Left lung (tissue), 10 donors: ENCODE measurements around the gene CNBD2. TPM values are rescaled to one million over a fixed set of nuclear protein-coding genes. Genes with fewer than 3 reads are reported as not detected.

Experiments
- ATAC-seq: fragments of 200-7000 bp; cut with Tn5 transposase; one replicate; pipeline ENCODE4 v1.9.1; 2020; ENCODE audit warnings: moderate library complexity
- DNase-seq, 4 donors: peaks; one replicate each; pipeline ENCODE4 v3.0.0-alpha.2; 2013 to 2020
- H3K27ac ChIP-seq, 2 donors: fragments of 200-600 bp; sonication (generic) in 1 of 2; one replicate each; pipeline versions ENCODE4 v1.5.0 to v1.8.0; 2020 to 2021
- H3K27me3 ChIP-seq, 2 donors: fragments of 200-600 bp; sonication (generic) in 1 of 2; one replicate each; pipeline versions ENCODE4 v1.5.0 to v1.8.0; 2020 to 2021
- H3K36me3 ChIP-seq, 2 donors: fragments of 200-600 bp; sonication (generic) in 1 of 2; one replicate each; pipeline versions ENCODE4 v1.5.0 to v1.8.0; 2020 to 2021
- H3K4me1 ChIP-seq, 2 donors: fragments of 200-600 bp; one replicate each; pipeline ENCODE4 v1.8.0; 2021
- H3K4me3 ChIP-seq, 2 donors: fragments of 200-600 bp; sonication (generic) in 1 of 2; one replicate each; pipeline versions ENCODE4 v1.5.0 to v1.8.0; 2020 to 2021; ENCODE audit warnings: mild to moderate bottlenecking in 1 of 2
- H3K9me3 ChIP-seq, 2 donors: fragments of 200-600 bp; sonication (generic) in 1 of 2; one replicate each; pipeline versions ENCODE4 v1.5.0 to v1.8.0; 2020 to 2021
- intact Hi-C, 2 donors: fragments of 100-400 bp; cut with DNase I; formaldehyde crosslinking; loops; one replicate each; pipeline versions ENCODE4 v1.11.2 to v1.14.2; 2022
- polyA plus RNA-seq, 6 donors: library from polyadenylated mRNA; unstranded; fragments of 120-200 nt; gene quantifications; one replicate each; pipeline ENCODE4 v1.2.1, GENCODE V29; 2013; ENCODE audit not compliant: insufficient read length in 6 of 6
- total RNA-seq, 2 donors: library from RNA; stranded (reverse); fragmentation: NEBNext Ultra II Directional; extraction: Animal tissue kit (Norgen Biotek cat#: 25700); gene quantifications; one replicate each; pipeline ENCODE4 v1.2.1, GENCODE V29; 2021
- TF ChIP-seq, protein P1 (sequence below), 2 donors: fragments of 200-600 bp; sonication (generic) in 1 of 2; IDR thresholded peaks; one replicate each; pipeline versions ENCODE4 v1.5.0 to v1.8.0; 2021; ENCODE audit warnings: antibody characterized with exemption in 2 of 2
- donor health status: DM: no; HTN: yes; CAD: no.
- donor health status: DM: no; HTN: no; CAD: no.

The CNBD2 gene
- total and polyA plus RNA-seq, 8 donors = 0.36 to 3.6 (median 0.51) TPM

DNA sequence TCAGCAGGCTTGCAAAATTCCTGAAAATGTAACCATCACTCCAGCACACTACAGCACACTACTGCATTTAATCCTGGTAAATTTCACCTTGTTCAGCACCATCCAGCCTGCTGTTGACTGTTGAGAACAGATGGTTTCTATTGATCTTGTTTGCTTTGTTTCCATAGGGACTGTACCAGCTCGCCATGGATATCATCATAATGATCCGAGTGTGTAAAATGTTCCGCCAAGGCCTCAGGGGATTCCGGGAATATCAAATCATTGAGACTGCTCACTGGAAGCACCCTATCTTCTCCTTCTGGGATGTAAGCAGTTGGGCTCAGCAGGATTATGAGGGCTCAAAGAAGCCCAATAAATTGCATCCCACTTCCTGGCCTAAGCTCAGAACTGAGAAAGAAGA lies 4.1 kb downstream of the CNBD2 start:
- DNase-seq (no peak), ATAC-seq (no peak)
- Histone ChIP-seq H3K4me3 (no peak overlapping the region), H3K36me3 (no peaks in the 10 kb centered on the region), H3K27me3 (no peaks in the 10 kb centered on the region), H3K27ac (no peak overlapping the region), H3K9me3 (no peaks in the 10 kb centered on the region), H3K4me1 (no peaks in the 10 kb centered on the region)
- intact Hi-C loops = no loop called here
- TF ChIP-seq, protein P1, sequence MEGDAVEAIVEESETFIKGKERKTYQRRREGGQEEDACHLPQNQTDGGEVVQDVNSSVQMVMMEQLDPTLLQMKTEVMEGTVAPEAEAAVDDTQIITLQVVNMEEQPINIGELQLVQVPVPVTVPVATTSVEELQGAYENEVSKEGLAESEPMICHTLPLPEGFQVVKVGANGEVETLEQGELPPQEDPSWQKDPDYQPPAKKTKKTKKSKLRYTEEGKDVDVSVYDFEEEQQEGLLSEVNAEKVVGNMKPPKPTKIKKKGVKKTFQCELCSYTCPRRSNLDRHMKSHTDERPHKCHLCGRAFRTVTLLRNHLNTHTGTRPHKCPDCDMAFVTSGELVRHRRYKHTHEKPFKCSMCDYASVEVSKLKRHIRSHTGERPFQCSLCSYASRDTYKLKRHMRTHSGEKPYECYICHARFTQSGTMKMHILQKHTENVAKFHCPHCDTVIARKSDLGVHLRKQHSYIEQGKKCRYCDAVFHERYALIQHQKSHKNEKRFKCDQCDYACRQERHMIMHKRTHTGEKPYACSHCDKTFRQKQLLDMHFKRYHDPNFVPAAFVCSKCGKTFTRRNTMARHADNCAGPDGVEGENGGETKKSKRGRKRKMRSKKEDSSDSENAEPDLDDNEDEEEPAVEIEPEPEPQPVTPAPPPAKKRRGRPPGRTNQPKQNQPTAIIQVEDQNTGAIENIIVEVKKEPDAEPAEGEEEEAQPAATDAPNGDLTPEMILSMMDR (IDR thresholded peaks at IDR 0.05) = no peak

DNA sequence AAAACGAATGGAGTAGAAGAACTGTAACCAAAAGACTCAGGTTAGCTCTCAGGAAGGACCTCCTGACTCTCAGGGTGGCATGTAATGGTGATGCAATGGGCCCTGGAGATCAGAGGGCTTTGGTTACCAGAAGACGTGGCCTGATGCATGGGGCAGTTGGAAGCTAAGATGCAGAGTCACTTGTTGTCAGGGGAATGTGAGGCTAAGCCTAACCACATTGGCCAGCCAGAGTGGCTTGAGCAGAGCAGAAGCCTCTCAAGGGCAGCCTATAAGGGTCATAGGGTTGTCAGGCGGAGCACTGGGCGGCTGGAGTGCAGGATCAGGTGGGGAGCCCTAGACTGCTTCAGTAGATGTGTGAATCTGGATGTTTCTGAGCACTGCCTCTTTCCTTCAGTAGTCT lies 5.9 kb downstream of the CNBD2 start:
- no peaks in the 10 kb centered on the region for H3K9me3 ChIP-seq
- no peak overlapping the region for H3K27ac ChIP-seq
- peaks cover 0 to 5% of the 10 kb centered on the region in 2 donors for H3K4me1 ChIP-seq
- H3K27me3 ChIP-seq = no peaks in the 10 kb centered on the region
- ATAC-seq (no peak), DNase-seq (no peak)
- no peak overlapping the region for H3K4me3 ChIP-seq
- TF ChIP-seq, protein P1 (IDR thresholded peaks at IDR 0.05) = no peak
- H3K36me3 ChIP-seq = no peaks in the 10 kb centered on the region
- intact Hi-C loops = no loop called here

DNA sequence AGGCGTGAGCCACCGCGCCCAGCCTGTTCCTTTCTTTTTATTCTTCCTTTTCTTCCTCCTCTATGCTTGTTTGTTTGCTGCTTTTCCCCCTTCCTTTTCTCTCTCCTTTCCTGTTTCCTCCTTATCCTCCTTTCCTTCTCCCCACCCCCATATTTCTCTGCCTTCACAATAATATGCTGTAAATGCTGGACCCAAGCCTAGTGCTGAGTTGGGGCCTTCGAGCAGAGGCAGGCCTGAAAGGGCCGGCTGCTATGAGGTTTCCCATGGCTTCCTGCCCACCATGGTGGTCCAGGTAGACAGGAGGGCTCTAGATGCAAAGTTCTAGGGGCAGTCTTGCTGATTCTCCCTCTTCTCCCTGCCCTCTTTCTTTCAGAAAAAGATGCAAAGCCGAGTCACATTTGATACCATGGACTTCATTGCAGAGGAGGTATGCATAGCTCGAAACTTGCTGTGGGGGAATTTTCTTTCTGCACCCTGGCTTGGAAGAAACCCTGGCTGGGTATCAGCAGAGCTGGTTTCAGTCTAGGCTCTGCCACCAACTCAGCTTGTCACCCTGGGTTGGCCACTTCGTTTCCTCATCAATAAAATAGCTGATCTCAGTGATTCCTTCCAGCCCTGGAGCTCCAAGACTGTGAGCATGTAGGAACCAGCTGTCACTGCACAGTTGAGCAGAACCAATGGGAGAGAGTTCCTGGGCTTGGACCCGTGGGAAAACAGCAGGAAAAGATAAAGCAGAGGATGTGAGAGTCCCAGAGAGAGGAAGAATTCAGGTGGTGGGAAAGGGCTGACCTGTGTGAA lies 7.4 kb downstream of the CNBD2 start:
- no peak overlapping the region for H3K4me3 ChIP-seq
- H3K27me3 ChIP-seq = no peaks in the 10 kb centered on the region
- ATAC-seq (peak; percentile 35), DNase-seq (peak in 2 of 4 donors; percentile 74 to 85)
- no peaks in the 10 kb centered on the region for H3K9me3 ChIP-seq
- H3K27ac ChIP-seq = no peak overlapping the region
- H3K36me3 ChIP-seq = no peaks in the 10 kb centered on the region
- TF ChIP-seq, protein P1 (IDR thresholded peaks at IDR 0.05) = no peak
- intact Hi-C loops = no loop called here
- H3K4me1 ChIP-seq = peaks cover 0 to 5% of the 10 kb centered on the region in 2 donors

DNA sequence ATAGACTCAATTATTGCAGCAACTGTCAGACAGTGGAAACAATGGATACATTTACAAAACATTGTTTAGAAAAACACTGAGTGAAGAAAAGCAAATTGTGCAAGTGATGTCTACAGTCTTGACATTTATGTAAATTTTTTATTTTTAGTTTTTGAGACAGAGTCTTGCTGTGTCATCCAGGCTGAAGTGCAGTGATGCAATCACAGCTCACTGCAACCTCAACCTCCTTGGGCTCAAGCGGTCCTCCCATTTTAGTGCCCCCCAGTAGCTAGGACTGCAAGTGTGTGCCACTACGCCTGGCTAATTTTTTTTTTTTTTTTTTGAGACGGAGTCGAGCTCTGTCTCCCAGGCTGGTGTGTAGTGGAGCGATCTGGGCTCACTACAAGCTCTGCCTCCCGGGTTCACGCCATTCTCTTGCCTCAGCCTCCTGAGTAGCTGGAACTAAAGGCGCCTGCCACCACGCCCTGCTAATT lies 9.7 kb downstream of the CNBD2 start:
- peak; percentile 49 for ATAC-seq
- Histone ChIP-seq H3K4me1 (peaks cover 0 to 5% of the 10 kb centered on the region in 2 donors), H3K36me3 (no peaks in the 10 kb centered on the region), H3K27ac (no peak overlapping the region), H3K9me3 (no peaks in the 10 kb centered on the region), H3K27me3 (no peaks in the 10 kb centered on the region), H3K4me3 (no peak overlapping the region)
- intact Hi-C loops = no loop called here
- DNase-seq = peak in 2 of 4 donors; percentile 24 to 64
- TF ChIP-seq, protein P1 (IDR thresholded peaks at IDR 0.05) = no peak

DNA sequence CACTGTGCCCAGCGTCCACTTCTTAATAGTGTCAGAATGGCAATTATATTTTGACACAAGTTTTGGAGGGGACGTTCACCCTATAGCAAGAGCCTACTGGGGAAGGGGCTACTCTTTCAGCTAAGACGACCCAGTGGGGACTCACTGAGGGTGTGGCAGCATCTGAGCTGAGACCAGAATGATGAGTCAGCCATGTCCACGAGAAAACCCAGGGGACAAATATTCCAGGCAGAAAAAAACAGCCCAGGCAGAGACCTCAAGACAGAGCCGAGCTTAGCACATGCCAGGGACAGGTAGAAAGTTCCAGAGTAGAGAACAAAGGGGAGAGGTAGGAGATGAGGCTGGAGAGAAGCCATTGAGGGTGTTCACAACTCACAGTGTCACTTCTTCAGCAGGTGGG lies 11.2 kb downstream of the CNBD2 start:
- Histone ChIP-seq H3K27me3 (no peaks in the 10 kb centered on the region), H3K9me3 (no peaks in the 10 kb centered on the region), H3K27ac (no peak overlapping the region), H3K36me3 (no peaks in the 10 kb centered on the region), H3K4me1 (peaks cover 0 to 5% of the 10 kb centered on the region in 2 donors), H3K4me3 (no peak overlapping the region)
- TF ChIP-seq, protein P1 (IDR thresholded peaks at IDR 0.05) = no peak
- DNase-seq (no peak), ATAC-seq (no peak)
- intact Hi-C loops = no loop called here
